H9 (cell line): Measurements from ENCODE around the gene ASB4. TPM values are rescaled to one million over a fixed set of nuclear protein-coding genes. Genes with fewer than 3 reads are reported as not detected.

Experiments used
- DNase-seq: peaks from one replicate; pipeline ENCODE4 v3.0.0-alpha.2; 2017
- H2AFZ ChIP-seq: one replicate; pipeline ENCODE4 v1.6.1; 2013; ENCODE audit warnings: mild to moderate bottlenecking, low read length, control low read depth, moderate library complexity
- H2AK5ac ChIP-seq: 2 replicates; pipeline ENCODE4 v1.6.1; 2013; ENCODE audit warnings: low read length, control low read depth, mixed read lengths; ENCODE audit not compliant: insufficient read length
- H2BK120ac ChIP-seq: one replicate; pipeline ENCODE4 v1.6.1; 2013; ENCODE audit warnings: low read depth, mild to moderate bottlenecking, low read length, control low read depth, inconsistent platforms; ENCODE audit not compliant: poor library complexity, severe bottlenecking
- H2BK12ac ChIP-seq: 2 replicates; pipeline ENCODE4 v1.6.1; 2013; ENCODE audit warnings: low read length, control low read depth, mixed read lengths, low read depth; ENCODE audit not compliant: insufficient read length
- H2BK15ac ChIP-seq: 2 replicates; pipeline ENCODE4 v1.6.1; 2013; ENCODE audit warnings: low read depth, low read length, control low read depth
- H2BK20ac ChIP-seq: one replicate; pipeline ENCODE4 v1.6.1; 2013; ENCODE audit warnings: low read depth, mild to moderate bottlenecking, low read length, control low read depth, inconsistent platforms; ENCODE audit not compliant: poor library complexity, severe bottlenecking
- H2BK5ac ChIP-seq: 2 replicates; pipeline ENCODE4 v1.6.1; 2013; ENCODE audit warnings: low read length, control low read depth, mixed read lengths; ENCODE audit not compliant: insufficient read length
- H3K14ac ChIP-seq: 2 replicates; pipeline ENCODE4 v1.6.1; 2013; ENCODE audit warnings: low read length, control low read depth; ENCODE audit not compliant: insufficient read depth
- H3K18ac ChIP-seq: 2 replicates; pipeline ENCODE4 v1.6.1; 2013; ENCODE audit warnings: low read depth, mild to moderate bottlenecking, mixed read lengths, low read length, control low read depth; ENCODE audit not compliant: insufficient read length
- H3K23ac ChIP-seq: 2 replicates; pipeline ENCODE4 v1.6.1; 2013; ENCODE audit warnings: low read length, control low read depth, mixed read lengths, low read depth; ENCODE audit not compliant: insufficient read length
- H3K23me2 ChIP-seq: 2 replicates; pipeline ENCODE4 v1.6.1; 2013; ENCODE audit warnings: low read depth, mild to moderate bottlenecking, mixed read lengths, low read length, control low read depth; ENCODE audit not compliant: insufficient read length, poor library complexity, severe bottlenecking
- H3K27ac ChIP-seq: 2 replicates; pipeline ENCODE4 v1.5.1; 2013; ENCODE audit warnings: low read length, control low read depth, mixed read lengths, low read depth; ENCODE audit not compliant: insufficient read length
- H3K27me3 ChIP-seq: 2 replicates; pipeline ENCODE4 v1.6.1; 2013; ENCODE audit warnings: low read length, control low read depth, inconsistent platforms; ENCODE audit not compliant: insufficient read depth
- H3K4ac ChIP-seq: 2 replicates; pipeline ENCODE4 v1.6.1; 2013; ENCODE audit warnings: low read depth, mild to moderate bottlenecking, control low read depth, inconsistent platforms, low read length, moderate library complexity
- H3K4me1 ChIP-seq: 2 replicates; pipeline ENCODE4 v1.6.1; 2013; ENCODE audit warnings: low read length, control low read depth, inconsistent platforms; ENCODE audit not compliant: insufficient read depth
- H3K4me2 ChIP-seq: 2 replicates; pipeline ENCODE4 v1.6.1; 2013; ENCODE audit warnings: low read length, control low read depth, mixed read lengths; ENCODE audit not compliant: insufficient read length, insufficient read depth
- H3K56ac ChIP-seq: 2 replicates; pipeline ENCODE4 v1.6.1; 2013; ENCODE audit warnings: low read depth, mild to moderate bottlenecking, mixed read lengths, low read length, control low read depth; ENCODE audit not compliant: insufficient read length
- H3K79me1 ChIP-seq: 2 replicates; pipeline ENCODE4 v1.6.1; 2013; ENCODE audit warnings: low read depth, mild to moderate bottlenecking, moderate library complexity, low read length, control low read depth, inconsistent platforms; ENCODE audit not compliant: insufficient read depth, poor library complexity, severe bottlenecking
- H3K79me2 ChIP-seq: 2 replicates; pipeline ENCODE4 v1.6.1; 2013; ENCODE audit warnings: low read length, control low read depth, inconsistent platforms; ENCODE audit not compliant: insufficient read depth
- H3K9ac ChIP-seq: 2 replicates; pipeline ENCODE4 v1.6.1; 2013; ENCODE audit warnings: low read length, control low read depth, mixed read lengths; ENCODE audit not compliant: insufficient read length; ENCODE audit errors: extremely low read depth
- H3K9me3 ChIP-seq: one replicate; pipeline ENCODE4 v1.6.1; 2013; ENCODE audit warnings: low read depth, low read length, inconsistent platforms; ENCODE audit not compliant: control insufficient read depth
- H3T11ph ChIP-seq: one replicate; pipeline ENCODE4 v1.6.1; 2013; ENCODE audit warnings: mild to moderate bottlenecking, low read length, control low read depth, inconsistent platforms
- H4K20me1 ChIP-seq: one replicate; pipeline ENCODE4 v1.6.1; 2013; ENCODE audit not compliant: control insufficient read depth, insufficient read length, insufficient read depth
- H4K5ac ChIP-seq: 2 replicates; pipeline ENCODE4 v1.6.1; 2013; ENCODE audit warnings: low read depth, mild to moderate bottlenecking, mixed read lengths, low read length, control low read depth; ENCODE audit not compliant: insufficient read length
- H4K8ac ChIP-seq: replicated peaks from 2 replicates; pipeline ENCODE4 v1.6.1; 2013; ENCODE audit warnings: low read length, control low read depth, mixed read lengths, low read depth; ENCODE audit not compliant: insufficient read length
- H4K91ac ChIP-seq: 2 replicates; pipeline ENCODE4 v1.6.1; 2013; ENCODE audit warnings: low read depth, mild to moderate bottlenecking, moderate library complexity, mixed read lengths, low read length, control low read depth; ENCODE audit not compliant: insufficient read length
- H3K27ac Mint-ChIP-seq, 3 experiments: 2 replicates in 2 of 3; 3 replicates in 1 of 3; pipeline ENCODE4 v1.8.0; 2020 to 2021; ENCODE audit warnings: mixed read lengths in 3 of 3, mild to moderate bottlenecking in 1 of 3, moderate library complexity in 1 of 3
- H3K27me3 Mint-ChIP-seq: 2 replicates; pipeline ENCODE4 v1.8.0; 2021; ENCODE audit warnings: low read depth, mild to moderate bottlenecking, moderate library complexity, mixed read lengths
- H3K36me3 Mint-ChIP-seq, 3 experiments: 2 replicates in 2 of 3; 3 replicates in 1 of 3; pipeline ENCODE4 v1.8.0; 2020 to 2021; ENCODE audit warnings: low read depth in 3 of 3, mixed read lengths in 3 of 3; ENCODE audit not compliant: insufficient read depth in 1 of 3
- H3K4me1 Mint-ChIP-seq, 2 experiments: 2 replicates each; pipeline ENCODE4 v1.8.0; 2020; ENCODE audit warnings: mixed read lengths in 2 of 2
- H3K4me3 Mint-ChIP-seq, 2 experiments: 2 replicates in 1 of 2; 3 replicates in 1 of 2; pipeline ENCODE4 v1.8.0; 2020 to 2021; ENCODE audit warnings: mild to moderate bottlenecking in 2 of 2, mixed read lengths in 2 of 2, moderate library complexity in 1 of 2
- H3K9me3 Mint-ChIP-seq, 2 experiments: 2 replicates in 1 of 2; 3 replicates in 1 of 2; pipeline ENCODE4 v1.8.0; 2020; ENCODE audit warnings: mild to moderate bottlenecking in 2 of 2, mixed read lengths in 2 of 2, moderate library complexity in 1 of 2
- CTCF ChIP-seq: fragments of 200-600 bp; sonication (generic); conservative IDR thresholded peaks from 3 replicates; pipeline ENCODE4 v1.8.0; 2021; ENCODE audit warnings: antibody characterized with exemption, mild to moderate bottlenecking
- WGBS: extraction: QIAGEN DNeasy Blood & Tissue Kit; methylation state at CpG from one replicate; pipeline ENCODE4 v1.1.7; 2013; ENCODE audit warnings: missing lambda C conversion rate, low lambda C conversion rate, mixed read lengths; ENCODE audit not compliant: insufficient read length; ENCODE audit errors: extremely low coverage; 5-methylcytosine and 5-hydroxymethylcytosine counted together
- total RNA-seq: library from RNA; stranded (reverse); gene quantifications from 2 replicates; pipeline ENCODE4 v1.2.1, GENCODE V29; 2021

ASB4 gene
- total RNA-seq, 1 experiment from 2014 or later: not detected

- Mint-ChIP-seq H3K9me3 (no peaks in the 10 kb centered on the region; a peak in 1 of 5 replicates), H3K27me3 (peaks cover 14% of the 10 kb centered on the region), H3K4me3 (no peak overlapping the region), H3K36me3 (no peaks in the 10 kb centered on the region), H3K27ac (no peak overlapping the region), H3K4me1 (no peaks in the 10 kb centered on the region)
- Histone ChIP-seq H3K4me1 (no peaks in the 10 kb centered on the region), H3K9ac (no peak overlapping the region), H3K23ac (no peak overlapping the region), H3K18ac (no peak overlapping the region), H3K79me1 (no peaks in the 10 kb centered on the region), H3K23me2 (no peaks in the 10 kb centered on the region), H3K56ac (no peak overlapping the region), H3K9me3 (no peaks in the 10 kb centered on the region), H2BK12ac (no peak overlapping the region), H2BK5ac (no peak overlapping the region), H3K27ac (no peak overlapping the region), H4K20me1 (no peaks in the 10 kb centered on the region), H4K5ac (no peak overlapping the region), H3K4ac (no peak overlapping the region), H4K91ac (no peak overlapping the region), H2BK20ac (no peak overlapping the region), H2AFZ (no peak overlapping the region), H2BK15ac (no peak overlapping the region), H3K27me3 (no peaks in the 10 kb centered on the region), H4K8ac (no peak overlapping the region), H3K79me2 (no peaks in the 10 kb centered on the region), H3K4me2 (no peak overlapping the region), H3T11ph (no peak overlapping the region), H2AK5ac (no peak overlapping the region), H2BK120ac (no peak overlapping the region), H3K14ac (no peak overlapping the region)
- WGBS: no CpG with 5 or more reads among the region's 2 CpGs
- no peak for TF ChIP-seq CTCF
- DNase-seq: no peak
Observed at GRCh38 chr7:95534796-95535195, 49.1 kb downstream of the ASB4 start.
